AG08395 (cell line): Measurements from ENCODE around the gene L3MBTL4.

Source experiments
- DNase-seq: peaks from one replicate; pipeline ENCODE4 v3.0.0; 2012; ENCODE audit warnings: mixed read lengths, low spot score

L3MBTL4 gene

GRCh38 chr18:5961828-5962150 lies 452.9 kb downstream of the L3MBTL4 start:
- DNase-seq: no peak

- no peak for DNase-seq
Observed at GRCh38 chr18:5961097-5961827, 453.4 kb downstream of the L3MBTL4 start.

GRCh38 chr18:5958822-5959221 lies 455.9 kb downstream of the L3MBTL4 start:
- no peak for DNase-seq

DNA sequence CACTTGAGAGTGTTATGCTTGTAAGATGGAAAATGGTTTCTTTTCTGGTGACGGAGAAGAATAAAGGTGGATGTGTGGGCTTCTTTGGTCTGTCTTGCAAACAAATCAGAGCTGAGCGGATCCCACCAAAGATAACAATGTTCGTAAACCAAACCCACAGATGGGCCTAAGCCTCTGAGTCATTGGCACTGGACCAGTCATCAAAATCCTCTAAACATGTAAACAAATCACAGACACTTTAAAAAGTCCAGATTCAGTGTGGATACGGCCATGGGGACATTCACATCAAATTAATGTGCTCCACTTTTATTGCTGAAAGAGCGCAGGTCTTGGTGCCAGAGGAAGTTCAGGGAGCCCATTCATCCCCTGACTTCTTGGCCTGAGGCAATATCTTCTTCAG lies 458.9 kb downstream of the L3MBTL4 start:
- no peak for DNase-seq

DNA sequence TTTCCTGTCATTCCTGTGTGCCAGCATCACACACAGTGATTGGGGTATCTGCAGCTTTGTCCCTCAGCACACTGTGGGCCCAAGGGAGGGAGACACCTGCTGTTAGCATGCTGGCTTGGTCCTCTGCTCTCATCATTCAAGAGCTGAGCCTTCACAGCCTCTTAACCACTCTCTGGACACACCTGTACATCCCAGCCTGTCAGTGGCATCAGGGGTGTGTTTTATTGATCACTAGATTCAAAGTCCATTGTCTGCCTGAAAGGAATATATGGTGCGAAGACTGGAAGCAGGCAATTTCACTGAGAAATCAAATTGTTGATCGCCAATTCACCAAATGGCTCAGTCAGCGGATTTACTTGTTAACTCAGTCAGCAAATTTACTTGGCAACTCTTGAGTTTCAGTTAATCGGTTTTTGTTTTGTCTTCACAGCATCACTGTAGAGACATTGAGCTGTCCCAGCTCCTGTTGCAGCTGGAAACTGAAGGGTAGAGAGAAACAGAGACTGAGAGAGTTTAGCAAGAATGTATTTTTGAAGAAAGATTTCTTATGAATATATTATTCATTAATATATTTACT lies 463.1 kb downstream of the L3MBTL4 start:
- no peak for DNase-seq

GRCh38 chr18:5948781-5949180 lies 465.9 kb downstream of the L3MBTL4 start:
- DNase-seq: no peak

GRCh38 chr18:5948237-5948636 lies 466.5 kb downstream of the L3MBTL4 start:
- DNase-seq: no peak

DNA sequence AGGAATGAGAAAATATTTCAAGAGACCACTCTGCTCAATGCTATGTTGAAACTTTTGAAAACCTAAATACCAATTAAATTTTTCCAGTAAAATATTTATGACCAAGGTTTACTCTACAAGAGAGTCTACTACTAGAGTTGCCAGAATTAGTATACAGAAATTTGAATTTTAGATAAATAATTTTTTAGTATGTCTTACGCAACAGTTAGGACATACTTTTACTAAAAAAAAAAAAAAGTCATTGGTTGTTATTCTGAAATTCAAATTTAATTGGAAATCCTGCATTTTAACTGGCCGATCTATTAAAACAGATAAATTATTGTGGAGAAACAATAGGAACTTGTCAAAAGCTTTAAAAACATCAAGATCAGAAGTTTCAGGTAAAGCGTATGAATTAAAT lies 470.3 kb downstream of the L3MBTL4 start:
- DNase-seq: no peak

- no peak for DNase-seq
Observed at GRCh38 chr18:5943514-5943913, 471.2 kb downstream of the L3MBTL4 start.

DNA sequence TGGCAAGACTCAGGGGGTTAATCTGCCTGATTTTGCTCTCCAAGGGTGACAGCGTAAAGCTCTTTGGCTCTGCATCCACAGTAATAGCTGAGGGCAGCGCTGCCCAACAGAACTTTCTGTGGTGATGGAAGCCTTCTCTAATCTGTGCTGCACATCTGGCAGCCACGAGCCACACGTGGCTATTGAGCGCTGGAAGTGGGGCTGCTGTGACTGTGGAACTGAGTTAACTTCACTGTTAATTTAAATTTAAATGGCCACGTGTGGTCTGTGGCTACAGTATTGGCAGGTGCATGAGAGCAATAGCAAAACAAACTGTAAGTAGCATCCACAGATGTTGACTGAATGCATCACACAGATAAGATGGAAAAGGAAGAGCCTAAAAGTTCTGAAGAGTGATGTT lies 472.1 kb downstream of the L3MBTL4 start:
- no peak for DNase-seq

DNA sequence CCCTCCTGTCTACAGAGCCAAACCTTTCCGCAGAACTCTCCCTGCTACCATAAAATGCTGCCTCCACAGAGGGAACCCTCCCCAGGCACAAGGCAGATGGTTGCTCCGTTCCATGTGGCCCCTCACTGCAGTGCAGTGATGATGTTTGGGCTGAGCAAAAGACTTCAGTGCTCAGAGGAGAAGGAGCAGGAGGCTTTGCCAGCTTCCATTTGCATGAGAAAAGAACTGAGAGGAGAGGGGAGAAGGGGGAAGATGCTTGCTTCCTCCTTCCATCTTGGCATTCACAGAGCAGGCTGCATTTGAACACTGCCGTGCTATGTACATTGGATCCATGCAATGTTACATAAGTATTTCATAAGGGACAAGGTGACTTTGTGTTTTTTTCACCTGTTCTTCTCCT lies 472.8 kb downstream of the L3MBTL4 start:
- DNase-seq: no peak

DNA sequence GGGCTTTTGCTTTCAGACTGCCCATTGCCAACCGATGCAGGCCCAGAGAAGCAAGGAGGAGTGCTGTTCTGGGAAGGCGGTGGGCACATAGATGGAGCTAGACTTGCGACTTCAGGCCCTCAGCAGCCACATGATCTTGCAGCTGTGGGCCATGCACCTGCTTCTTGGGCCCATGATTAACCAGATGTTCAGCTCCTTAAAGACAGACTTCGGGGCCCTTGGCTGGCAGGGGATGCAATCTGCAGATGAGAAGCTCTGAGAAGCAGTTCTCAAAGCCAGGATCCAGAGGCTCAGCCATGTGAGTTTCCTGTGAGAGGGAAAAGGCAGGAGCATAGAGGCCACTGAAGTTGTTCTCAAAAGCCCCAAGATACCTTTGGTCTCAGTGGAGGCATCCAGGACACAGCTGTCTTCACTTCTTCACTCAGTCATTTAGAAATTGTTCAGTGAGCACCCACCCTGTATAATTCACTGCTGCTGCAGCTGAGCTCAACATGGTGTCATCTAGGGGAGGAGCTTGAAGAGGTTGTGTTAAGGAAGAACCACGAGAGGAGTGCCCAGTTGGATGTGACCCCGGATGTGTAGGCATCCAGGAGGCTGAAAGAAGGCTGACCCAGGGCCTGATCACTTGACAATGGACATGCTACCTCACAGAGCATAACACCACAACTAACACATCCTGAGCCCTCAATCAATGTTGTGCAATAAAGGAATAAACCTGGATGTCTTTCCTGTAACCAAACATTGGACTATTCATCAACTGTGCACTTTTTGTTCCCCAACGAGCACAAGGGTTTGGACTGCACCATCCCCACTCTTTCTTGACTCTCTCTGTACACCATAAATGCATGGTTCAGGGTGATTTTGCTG lies 474.7 kb downstream of the L3MBTL4 start:
- no peak for DNase-seq

- no peak for DNase-seq
Observed at GRCh38 chr18:5937795-5938194, 476.9 kb downstream of the L3MBTL4 start.

DNA sequence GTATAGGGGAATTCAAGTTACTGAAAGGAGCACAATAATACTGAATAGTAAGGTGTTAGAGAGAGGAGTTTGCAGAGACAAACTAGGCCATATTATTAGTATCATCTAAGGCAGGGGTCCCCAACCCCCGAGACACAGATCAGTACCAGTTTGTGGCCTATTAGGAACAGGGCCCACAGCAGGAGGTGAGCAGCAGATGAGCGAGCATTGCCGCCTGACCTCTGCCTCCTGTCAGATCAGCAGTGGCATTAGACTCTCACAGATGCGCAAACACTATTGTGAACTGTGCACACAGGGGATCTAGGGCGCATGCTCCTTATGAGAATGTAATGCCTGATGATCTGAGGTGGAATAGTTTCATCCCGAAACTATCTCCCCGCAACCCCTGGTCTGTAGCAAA lies 477.6 kb downstream of the L3MBTL4 start:
- no peak for DNase-seq

DNA sequence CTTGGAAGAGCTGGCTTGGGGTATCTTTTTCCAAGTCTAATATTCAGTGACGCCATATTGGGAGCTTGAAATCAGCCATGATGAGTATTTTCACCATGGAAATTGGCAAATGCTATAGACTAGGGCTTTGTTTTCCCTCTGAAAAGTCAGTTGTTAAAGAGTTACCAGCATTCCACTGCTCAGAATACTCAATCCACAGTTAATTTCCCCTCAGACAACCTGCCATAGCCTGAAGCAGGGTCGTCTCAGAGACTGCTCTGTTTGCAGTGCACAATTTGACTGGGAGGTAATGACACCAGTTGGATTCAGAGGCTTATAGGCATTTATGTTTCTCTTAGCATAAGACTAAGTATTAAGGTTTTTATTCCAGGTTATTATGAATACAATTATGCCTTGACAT lies 483.9 kb downstream of the L3MBTL4 start:
- no peak for DNase-seq

GRCh38 chr18:5918205-5918858 lies 496.4 kb downstream of the L3MBTL4 start:
- no peak for DNase-seq

DNA sequence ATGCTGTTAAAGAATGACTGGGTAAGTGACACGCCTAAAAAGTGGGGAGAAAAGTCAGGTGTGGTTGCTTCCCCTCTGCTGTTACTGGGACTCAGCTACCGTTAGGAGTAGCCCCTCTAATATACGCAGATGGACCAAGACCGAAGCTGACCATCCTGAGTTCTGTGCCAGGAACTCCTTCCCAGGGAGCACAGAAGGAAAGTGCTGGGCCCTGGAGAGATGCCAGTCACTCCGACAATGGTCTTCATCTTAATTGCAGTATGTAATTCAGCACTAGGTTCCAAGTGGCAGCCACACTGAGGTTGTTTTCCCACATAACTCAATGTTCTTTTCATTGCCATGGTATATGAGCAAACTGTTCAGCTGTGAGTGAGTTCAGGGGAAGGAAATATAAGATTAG lies 499.8 kb downstream of the L3MBTL4 start:
- no peak for DNase-seq

DNA sequence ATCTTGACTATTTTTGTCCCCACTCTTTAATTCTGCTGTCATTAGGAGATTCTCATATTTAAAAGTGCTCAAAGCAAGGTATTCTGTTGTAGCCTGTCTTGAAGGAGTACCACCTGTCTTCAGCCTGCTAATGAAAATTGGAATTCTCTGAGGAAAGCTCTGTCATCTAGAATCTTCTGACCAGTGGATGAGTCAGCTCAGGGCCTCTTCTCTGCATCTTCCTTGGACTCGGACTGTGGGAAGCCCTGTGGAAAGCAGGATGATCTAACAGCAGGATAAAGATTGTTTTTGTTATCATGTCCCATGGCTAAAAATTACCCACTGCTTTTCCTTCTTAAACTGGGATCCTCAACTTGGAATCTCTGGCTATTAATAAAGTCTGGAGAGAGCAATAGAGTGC lies 500.7 kb downstream of the L3MBTL4 start:
- no peak for DNase-seq

DNA sequence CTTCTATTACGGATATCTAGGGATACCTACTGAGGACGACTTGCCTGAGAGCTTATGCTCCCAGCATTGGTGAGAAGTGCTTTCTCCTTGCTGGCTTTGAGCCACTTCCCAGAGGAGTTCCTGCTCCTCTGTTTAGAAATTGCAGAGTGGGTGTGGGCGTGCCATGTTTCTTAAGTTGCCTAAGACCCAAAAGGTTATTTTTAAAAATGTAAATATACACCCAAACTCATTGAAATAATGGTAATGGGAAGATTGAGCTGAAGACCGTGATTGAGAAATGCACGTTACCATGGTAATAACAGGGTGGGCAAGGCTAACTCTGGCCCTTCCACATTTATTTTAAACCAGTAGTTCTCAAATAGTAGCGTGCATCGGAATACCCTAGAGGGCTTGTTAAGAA lies 502.1 kb downstream of the L3MBTL4 start:
- no peak for DNase-seq

GRCh38 chr18:5909125-5909524 lies 505.6 kb downstream of the L3MBTL4 start:
- no peak for DNase-seq
